Hepatocyte (in vitro differentiated cells): Measurements from ENCODE around the gene ZNF805. TPM values are rescaled to one million over a fixed set of nuclear protein-coding genes. Genes with fewer than 3 reads are reported as not detected.

Experiments
- DNase-seq: peaks from one replicate; pipeline ENCODE4 v3.0.0-alpha.2; 2016; ENCODE audit warnings: low spot score
- H2AFZ ChIP-seq: fragments of 200-600 bp; sonication (generic); 2 replicates; pipeline ENCODE4 v1.6.0; 2016; ENCODE audit warnings: antibody characterized with exemption, mild to moderate bottlenecking
- H3K27ac ChIP-seq: fragments of 200-600 bp; sonication (generic); 2 replicates; pipeline ENCODE4 v1.5.1; 2016; ENCODE audit warnings: mild to moderate bottlenecking
- H3K27me3 ChIP-seq: fragments of 200-600 bp; sonication (generic); 2 replicates; pipeline ENCODE4 v1.6.1; 2016
- H3K36me3 ChIP-seq: fragments of 200-600 bp; sonication (generic); replicated peaks from 2 replicates; pipeline ENCODE4 v1.5.1; 2016; ENCODE audit warnings: low read depth; ENCODE audit not compliant: insufficient read depth
- H3K4me1 ChIP-seq: fragments of 200-600 bp; sonication (generic); 2 replicates; pipeline ENCODE4 v1.5.1; 2016; ENCODE audit warnings: mild to moderate bottlenecking, moderate library complexity; ENCODE audit not compliant: insufficient read depth
- H3K4me2 ChIP-seq: fragments of 200-600 bp; sonication (generic); 2 replicates; pipeline ENCODE4 v1.6.0; 2016
- H3K4me3 ChIP-seq: fragments of 200-600 bp; sonication (generic); 2 replicates; pipeline ENCODE4 v1.5.1; 2016; ENCODE audit warnings: mild to moderate bottlenecking
- H3K79me2 ChIP-seq: fragments of 200-600 bp; sonication (generic); 2 replicates; pipeline ENCODE4 v1.6.0; 2017; ENCODE audit warnings: mild to moderate bottlenecking
- H3K9me2 ChIP-seq: fragments of 200-600 bp; sonication (generic); replicated peaks from 2 replicates; pipeline ENCODE4 v1.6.0; 2017; ENCODE audit warnings: mild to moderate bottlenecking; ENCODE audit not compliant: insufficient read depth
- H3K9me3 ChIP-seq: fragments of 200-600 bp; sonication (generic); 2 replicates; pipeline ENCODE4 v1.5.1; 2016; ENCODE audit warnings: low read depth, mild to moderate bottlenecking
- H4K20me1 ChIP-seq: fragments of 200-600 bp; sonication (generic); 2 replicates; pipeline ENCODE4 v1.6.0; 2016; ENCODE audit warnings: mild to moderate bottlenecking; ENCODE audit not compliant: insufficient read depth, poor library complexity, severe bottlenecking
- CTCF ChIP-seq: fragments of 200-600 bp; sonication (generic); IDR thresholded peaks from 2 replicates; pipeline ENCODE4 v1.5.1; 2016; ENCODE audit warnings: antibody characterized with exemption, mild to moderate bottlenecking; ENCODE audit not compliant: poor library complexity
- EZH2 ChIP-seq: fragments of 200-600 bp; sonication (generic); IDR thresholded peaks from 2 replicates; pipeline ENCODE4 v1.6.1; 2016; ENCODE audit warnings: antibody characterized with exemption, mild to moderate bottlenecking, borderline replicate concordance
- EZH2phosphoT487 ChIP-seq: fragments of 200-600 bp; sonication (generic); IDR thresholded peaks from one replicate; pipeline ENCODE4 v1.6.1; 2018; ENCODE audit warnings: antibody characterized with exemption, mild to moderate bottlenecking, low read depth, moderate library complexity; ENCODE audit not compliant: unreplicated experiment, severe bottlenecking
- WGBS: methylation state at CpG from one replicate; pipeline ENCODE4 v1.1.6; 2016; ENCODE audit warnings: low lambda C conversion rate; ENCODE audit errors: missing lambda C conversion rate; 5-methylcytosine and 5-hydroxymethylcytosine counted together
- polyA plus RNA-seq: library from polyadenylated mRNA; unstranded; fragments of >200 nt; fragmentation: Nextera tagmentation; extraction: Ambion mirVana; gene quantifications from 2 replicates; pipeline ENCODE4 v1.2.1, GENCODE V29; 2016
- total RNA-seq: library from RNA; depleted of rRNA; stranded (reverse); fragments of >200 nt; gene quantifications from 2 replicates; pipeline ENCODE4 v1.2.3, GENCODE V29; 2014

Gene ZNF805
- 12.3 and 13.9 TPM in 2 replicates for total RNA-seq
- polyA plus RNA-seq = 1.5 and 1.9 TPM in 2 replicates

GRCh38 chr19:57240311-57241090 lies at the start of gene ZNF805:
Gene ZNF805 (plus strand): TSS chr19:57240632. CDS start chr19:57240892, 260 bp downstream.
- peak; percentile 96 for DNase-seq
- no peaks in the 10 kb centered on the region for H3K9me2 ChIP-seq
- H3K9me3 ChIP-seq = no peaks in the 10 kb centered on the region
- no peaks in the 10 kb centered on the region for H3K36me3 ChIP-seq
- under 1% methylated on average over 54 of the region's 61 CpGs for WGBS
- H3K4me3 ChIP-seq = peak within 1 kb of the TSS; percentile 62
- H3K4me1 ChIP-seq = peaks cover 13% of the 10 kb centered on the region
- H3K4me2 ChIP-seq = peak within 1 kb of the TSS; percentile 89
- no peaks in the 10 kb centered on the region for H4K20me1 ChIP-seq
- no peaks in the 10 kb centered on the region for H3K27me3 ChIP-seq
- peak within 1 kb of the TSS; percentile 94 for H3K27ac ChIP-seq
- peak within 1 kb of the TSS; percentile 75 for H2AFZ ChIP-seq
- peaks cover 40% of the 10 kb centered on the region for H3K79me2 ChIP-seq
- TF ChIP-seq EZH2phosphoT487 (no peak), EZH2 (no peak), CTCF (no peak)

DNA sequence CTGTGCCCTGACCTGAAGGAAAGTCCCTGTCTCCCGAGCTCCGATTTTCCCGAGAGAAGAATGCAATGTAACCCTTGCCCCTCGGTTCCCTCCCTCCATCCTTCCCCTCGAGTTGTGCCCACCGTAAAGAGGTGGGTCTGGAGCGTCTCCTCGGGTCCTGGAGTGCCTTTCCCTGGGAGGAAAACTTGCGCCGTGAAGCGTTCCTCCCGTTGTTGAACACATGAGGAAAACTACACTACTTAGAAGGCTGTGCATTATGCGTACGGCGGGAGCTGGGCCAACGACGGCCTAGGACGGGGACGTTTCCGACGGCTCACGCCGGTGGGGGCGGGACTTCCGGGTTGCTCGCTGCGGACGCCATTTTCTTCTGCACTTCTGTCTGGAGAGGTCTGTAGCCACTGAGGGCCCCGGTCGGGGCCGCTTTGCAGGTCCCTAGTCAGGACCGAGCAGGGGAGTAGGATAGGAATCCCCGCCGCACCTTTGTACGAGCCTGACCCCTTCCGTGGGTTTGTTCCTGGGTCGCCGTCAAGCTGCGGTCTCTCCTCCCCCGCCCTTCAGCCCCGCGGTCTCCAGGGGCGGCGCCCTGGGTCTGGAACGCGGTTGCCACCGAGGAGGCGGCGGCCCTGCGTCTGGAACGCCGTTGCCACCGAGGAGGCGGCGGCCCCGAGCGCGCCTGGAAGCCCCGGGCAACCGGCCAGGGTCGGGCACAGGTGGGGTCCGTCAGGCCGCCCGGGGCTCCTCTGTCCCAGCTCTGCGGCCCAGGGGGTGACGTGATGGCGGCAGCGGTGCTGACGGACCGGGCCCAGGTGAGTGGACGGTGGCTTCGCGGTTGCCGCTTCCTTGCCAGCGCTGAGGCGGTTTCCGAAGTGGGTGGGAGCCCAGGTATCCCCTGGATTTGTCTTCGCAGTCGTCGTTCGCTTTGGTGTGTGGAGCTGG lies 49.0 kb upstream of the ZNF805 start, which contains the start of gene ZNF264:
Gene ZNF264 (plus strand): TSS at position 360 of the 936 bp plus-strand sequence. CDS start 414 bp downstream, at position 774.
- H3K4me1 ChIP-seq = peaks cover 12% of the 10 kb centered on the region
- no peaks in the 10 kb centered on the region for H3K9me3 ChIP-seq
- peaks cover 4% of the 10 kb centered on the region for H3K36me3 ChIP-seq
- peak; percentile 92 for DNase-seq
- H3K79me2 ChIP-seq = peaks cover 40% of the 10 kb centered on the region
- peak within 1 kb of the TSS; percentile 98 for H3K4me2 ChIP-seq
- peak within 1 kb of the TSS; percentile 97 for H3K27ac ChIP-seq
- peaks cover 15% of the 10 kb centered on the region for H4K20me1 ChIP-seq
- H3K4me3 ChIP-seq = peak within 1 kb of the TSS; percentile 88
- peak within 1 kb of the TSS; percentile 99 for H2AFZ ChIP-seq
- TF ChIP-seq EZH2 (no peak), CTCF (peak; percentile 21), EZH2phosphoT487 (no peak)
- no peaks in the 10 kb centered on the region for H3K27me3 ChIP-seq
- peaks cover 2% of the 10 kb centered on the region for H3K9me2 ChIP-seq
- 3% methylated on average over 64 of the region's 81 CpGs for WGBS

DNA sequence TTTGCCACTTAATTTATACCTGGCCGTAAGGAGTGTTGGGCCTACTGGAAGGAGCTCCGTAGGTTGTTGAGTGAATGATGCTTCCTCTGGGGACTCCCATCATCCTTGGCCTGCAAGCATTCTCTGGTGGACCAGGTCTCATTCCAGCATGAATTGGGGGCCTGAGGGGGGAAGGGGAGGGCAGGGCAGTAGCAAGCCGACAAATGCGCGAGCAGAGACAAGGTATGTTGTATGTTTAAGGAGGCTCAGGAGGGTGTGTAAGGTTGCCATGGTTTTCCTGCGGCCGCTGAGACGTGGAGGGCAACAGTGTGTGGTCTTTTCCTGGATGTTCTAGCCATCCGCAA lies 48.4 kb upstream of the ZNF805 start:
- DNase-seq = peak; percentile 11
- peaks cover 15% of the 10 kb centered on the region for H4K20me1 ChIP-seq
- H3K27ac ChIP-seq = peak overlapping the region; percentile 97
- WGBS = 10% methylated on average over 9 of the region's 9 CpGs
- H2AFZ ChIP-seq = peak overlapping the region; percentile 99
- TF ChIP-seq EZH2 = no peak
- no peak for TF ChIP-seq EZH2phosphoT487
- TF ChIP-seq CTCF = no peak
- H3K4me3 ChIP-seq = peak overlapping the region; percentile 88
- peaks cover 40% of the 10 kb centered on the region for H3K79me2 ChIP-seq
- peak overlapping the region; percentile 98 for H3K4me2 ChIP-seq
- peaks cover 2% of the 10 kb centered on the region for H3K9me2 ChIP-seq
- H3K4me1 ChIP-seq = peaks cover 12% of the 10 kb centered on the region
- H3K9me3 ChIP-seq = no peaks in the 10 kb centered on the region
- H3K36me3 ChIP-seq = peaks cover 4% of the 10 kb centered on the region
- no peaks in the 10 kb centered on the region for H3K27me3 ChIP-seq
